GM06990 (cell line): Measurements from ENCODE around the gene DNAJB13.

Experiments
- DNase-seq: peaks from one replicate; pipeline ENCODE4 v3.0.0-alpha.2; 2011; ENCODE audit not compliant: insufficient read length; ENCODE audit errors: extremely low read depth
- H3K27me3 ChIP-seq: replicated peaks from 2 replicates; pipeline ENCODE4 v1.6.0; 2011; ENCODE audit warnings: low read length; ENCODE audit not compliant: control insufficient read depth, insufficient read depth
- H3K36me3 ChIP-seq: 2 replicates; pipeline ENCODE4 v1.5.1; 2011; ENCODE audit warnings: low read length; ENCODE audit not compliant: control insufficient read depth, insufficient read depth
- H3K4me3 ChIP-seq: replicated peaks from 2 replicates; pipeline ENCODE4 v1.5.1; 2011; ENCODE audit warnings: low read depth, mild to moderate bottlenecking, control low read depth, low read length
- TF ChIP-seq, protein P1 (sequence below): IDR thresholded peaks from 2 replicates; pipeline ENCODE4 v1.5.1; 2011; ENCODE audit warnings: low read length, control low read depth, mild to moderate bottlenecking, inconsistent platforms; ENCODE audit not compliant: insufficient read depth, poor library complexity, severe bottlenecking

DNAJB13 gene

DNA sequence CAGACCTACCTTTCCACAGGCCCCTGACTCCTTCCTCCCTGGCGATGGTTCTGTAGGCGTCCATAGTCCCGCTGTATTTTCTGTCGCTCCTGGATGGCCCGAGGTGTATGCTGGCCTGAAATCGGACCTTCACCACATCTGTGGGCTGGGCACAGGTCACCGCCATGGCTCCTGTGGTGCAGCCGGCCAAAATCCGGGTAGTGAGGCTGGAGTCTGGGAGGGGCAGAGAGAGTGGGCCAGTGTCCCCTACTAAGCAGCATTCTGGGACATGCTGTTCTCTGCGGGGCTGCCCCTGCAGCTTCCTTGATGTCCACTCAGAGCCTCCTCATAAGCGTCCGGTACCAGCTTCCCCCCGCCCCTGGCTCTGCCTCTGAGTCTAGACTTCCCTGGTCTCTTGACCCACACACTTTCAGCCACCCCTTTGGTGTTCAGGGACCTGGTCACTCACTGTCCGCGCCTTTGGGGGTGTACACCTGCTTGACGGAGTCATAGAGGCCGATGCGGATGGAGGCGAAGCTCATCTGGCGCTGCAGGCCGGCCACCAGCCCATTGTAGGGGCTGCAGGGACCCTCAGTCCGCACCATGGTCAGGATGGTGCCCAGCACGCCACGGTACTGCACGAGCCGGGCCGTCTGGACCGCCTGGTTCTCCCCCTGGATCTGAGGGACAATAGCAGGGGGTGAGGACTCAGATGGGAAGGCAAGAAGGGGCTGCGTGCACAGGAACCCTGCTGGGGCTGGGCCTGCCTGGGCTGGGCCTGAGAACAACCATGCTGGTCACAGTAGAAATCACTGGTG lies 55.1 kb downstream of the DNAJB13 start:
- peaks cover 2% of the 10 kb centered on the region for H3K36me3 ChIP-seq
- no peak overlapping the region for H3K4me3 ChIP-seq
- DNase-seq: no peak
- no peaks in the 10 kb centered on the region for H3K27me3 ChIP-seq
- TF ChIP-seq, protein P1, sequence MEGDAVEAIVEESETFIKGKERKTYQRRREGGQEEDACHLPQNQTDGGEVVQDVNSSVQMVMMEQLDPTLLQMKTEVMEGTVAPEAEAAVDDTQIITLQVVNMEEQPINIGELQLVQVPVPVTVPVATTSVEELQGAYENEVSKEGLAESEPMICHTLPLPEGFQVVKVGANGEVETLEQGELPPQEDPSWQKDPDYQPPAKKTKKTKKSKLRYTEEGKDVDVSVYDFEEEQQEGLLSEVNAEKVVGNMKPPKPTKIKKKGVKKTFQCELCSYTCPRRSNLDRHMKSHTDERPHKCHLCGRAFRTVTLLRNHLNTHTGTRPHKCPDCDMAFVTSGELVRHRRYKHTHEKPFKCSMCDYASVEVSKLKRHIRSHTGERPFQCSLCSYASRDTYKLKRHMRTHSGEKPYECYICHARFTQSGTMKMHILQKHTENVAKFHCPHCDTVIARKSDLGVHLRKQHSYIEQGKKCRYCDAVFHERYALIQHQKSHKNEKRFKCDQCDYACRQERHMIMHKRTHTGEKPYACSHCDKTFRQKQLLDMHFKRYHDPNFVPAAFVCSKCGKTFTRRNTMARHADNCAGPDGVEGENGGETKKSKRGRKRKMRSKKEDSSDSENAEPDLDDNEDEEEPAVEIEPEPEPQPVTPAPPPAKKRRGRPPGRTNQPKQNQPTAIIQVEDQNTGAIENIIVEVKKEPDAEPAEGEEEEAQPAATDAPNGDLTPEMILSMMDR: no peak

DNA sequence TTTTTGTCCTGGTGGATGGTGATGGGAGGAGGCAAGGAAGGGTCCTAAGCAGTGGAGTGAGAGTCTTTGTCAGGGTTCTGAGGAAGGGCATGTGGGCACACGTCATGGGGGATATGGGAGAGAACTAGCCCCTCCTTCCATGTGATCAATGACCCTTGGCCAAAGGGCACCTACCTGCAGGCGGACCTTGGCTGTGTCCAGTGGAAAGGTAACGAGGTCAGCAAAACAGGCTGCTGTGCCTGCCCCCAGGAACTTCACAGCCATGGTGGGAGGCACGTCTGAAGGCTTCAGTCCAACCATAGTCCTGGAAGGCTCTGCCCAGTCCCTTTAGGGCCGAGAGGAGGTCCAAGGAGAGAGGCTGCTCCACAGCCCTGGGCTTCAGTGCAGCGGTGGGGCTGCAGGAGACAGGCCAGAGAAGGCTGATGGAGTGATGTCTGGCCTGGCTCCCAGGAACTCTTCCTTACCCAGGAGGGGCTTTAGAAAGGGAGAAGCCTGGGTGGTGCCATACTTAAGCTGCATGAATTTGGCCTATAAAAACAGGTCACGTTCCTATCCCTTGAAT lies 56.0 kb downstream of the DNAJB13 start:
- no peak for DNase-seq
- Histone ChIP-seq H3K36me3 (peaks cover 2% of the 10 kb centered on the region), H3K4me3 (no peak overlapping the region), H3K27me3 (no peaks in the 10 kb centered on the region)
- TF ChIP-seq, protein P1: no peak

- no peak for DNase-seq
- Histone ChIP-seq H3K27me3 (no peaks in the 10 kb centered on the region), H3K36me3 (peaks cover 4% of the 10 kb centered on the region), H3K4me3 (no peak overlapping the region)
- TF ChIP-seq, protein P1: no peak
Observed at GRCh38 chr11:74007691-74008372, 57.0 kb downstream of the DNAJB13 start.

- Histone ChIP-seq H3K36me3 (peaks cover 4% of the 10 kb centered on the region), H3K4me3 (no peak within 1 kb of the TSS), H3K27me3 (no peaks in the 10 kb centered on the region)
- TF ChIP-seq, protein P1: no peak
- no peak for DNase-seq
Observed at GRCh38 chr11:74008373-74009229, 57.8 kb downstream of the DNAJB13 start, which contains the start of gene UCP3. Gene UCP3 (minus strand): TSS chr11:74009085. CDS start chr11:74007042, 2,043 bp downstream.

DNA sequence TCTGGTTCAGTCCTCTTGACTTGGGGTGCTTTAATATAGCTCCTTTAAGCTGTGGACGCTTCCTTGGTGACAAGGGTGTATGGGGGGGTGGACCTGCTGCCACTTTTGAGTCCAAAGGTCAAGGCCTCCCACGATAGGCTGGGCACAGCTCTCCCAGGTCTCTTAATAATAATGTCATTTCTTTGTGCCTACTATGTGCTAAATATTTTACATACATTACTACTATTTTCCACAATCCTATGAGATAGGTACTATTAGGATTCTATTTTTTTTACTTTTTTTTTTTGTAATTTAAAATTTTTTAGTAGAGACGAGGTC lies 58.4 kb downstream of the DNAJB13 start:
- H3K36me3 ChIP-seq: peaks cover 4% of the 10 kb centered on the region
- DNase-seq: no peak
- H3K27me3 ChIP-seq: no peaks in the 10 kb centered on the region
- TF ChIP-seq, protein P1: no peak
- no peak overlapping the region for H3K4me3 ChIP-seq
